Body of pancreas (tissue), 4 donors: ENCODE results near the gene PGAM2.

Experiments
- CTCF ChIP-seq, 7 experiments: fragments of 450-650 bp in 4 of 7; fragments of 200-600 bp in 3 of 7; sonication (generic) in 3 of 7; IDR thresholded peaks; one replicate each; pipeline ENCODE4 v1.5.1; 2016 to 2019; ENCODE audit warnings: antibody characterized with exemption in 7 of 7
- POLR2A ChIP-seq, 3 donors: fragments of 450-650 bp; IDR thresholded peaks; one replicate each; pipeline ENCODE4 v1.6.1; 2016; ENCODE audit warnings: antibody characterized with exemption in 3 of 3, mild to moderate bottlenecking in 2 of 3

DNA sequence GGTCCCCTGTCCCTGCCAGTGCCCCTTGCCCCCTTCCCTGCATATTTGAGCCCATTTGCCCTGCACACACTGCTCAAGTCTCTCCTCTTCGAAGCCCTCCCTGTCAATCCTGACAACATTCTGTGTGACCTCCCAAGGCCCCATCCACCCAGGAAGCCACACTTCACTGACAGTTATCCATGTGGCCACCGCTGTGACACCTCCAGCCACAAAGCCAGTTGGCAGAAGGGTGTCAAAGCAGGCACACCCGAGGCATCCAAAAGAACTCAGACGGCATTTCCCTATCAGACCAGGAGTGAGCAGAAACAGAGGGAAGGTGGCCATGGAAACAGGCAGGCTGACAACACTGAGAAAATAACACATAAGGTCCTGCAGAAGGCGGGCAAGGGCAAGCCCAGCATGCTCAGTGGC is 12.3 kb upstream of the PGAM2 start:
- TF ChIP-seq CTCF (IDR thresholded peaks at IDR 0.05) (no peak), POLR2A (IDR thresholded peaks at IDR 0.05) (no peak)
